ENCODE results near the gene ANKK1.

The ANKK1 gene

GRCh38 chr11:113396690-113397089 lies 9.1 kb downstream of the ANKK1 start:
- TF ChIP-seq CTCF (IDR thresholded peaks at IDR 0.05; ENCODE audit: control insufficient read depth, insufficient read depth, low read depth, low read length, missing control alignments) = no peak
- DNase-seq (ENCODE audit: low read depth) = no peak
- no peak overlapping the region for H3K4me3 ChIP-seq (ENCODE audit: control insufficient read depth, low read depth, low read length)

GRCh38 chr11:113397212-113397611 lies 9.6 kb downstream of the ANKK1 start:
- no peak overlapping the region for H3K4me3 ChIP-seq (ENCODE audit: control insufficient read depth, low read depth, low read length)
- DNase-seq (ENCODE audit: low read depth) = no peak
- no peak for TF ChIP-seq CTCF (IDR thresholded peaks at IDR 0.05; ENCODE audit: control insufficient read depth, insufficient read depth, low read depth, low read length, missing control alignments)

DNA sequence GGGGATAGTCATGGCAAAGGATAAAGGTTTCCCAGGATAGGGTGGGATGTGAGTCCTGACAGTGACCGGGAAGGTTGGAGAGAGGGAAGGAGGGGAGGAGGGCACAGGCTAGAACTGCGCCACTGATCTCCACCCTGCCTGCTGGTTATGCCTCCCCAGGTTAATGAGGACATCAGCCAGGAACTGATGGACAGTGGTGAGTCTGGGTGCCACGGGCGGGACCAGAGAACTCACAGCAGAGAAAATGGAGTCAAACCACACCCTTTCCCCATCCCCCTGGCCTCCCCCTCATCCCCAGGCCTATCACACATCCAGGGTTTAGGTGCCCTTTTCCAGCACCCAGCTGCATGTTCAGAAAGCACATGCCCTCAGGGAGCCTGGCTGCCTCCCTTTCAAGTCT lies 10.2 kb downstream of the ANKK1 start:
- DNase-seq (ENCODE audit: low read depth) = no peak
- no peak overlapping the region for H3K4me3 ChIP-seq (ENCODE audit: control insufficient read depth, low read depth, low read length)
- no peak for TF ChIP-seq CTCF (IDR thresholded peaks at IDR 0.05; ENCODE audit: control insufficient read depth, insufficient read depth, low read depth, low read length, missing control alignments)

DNA sequence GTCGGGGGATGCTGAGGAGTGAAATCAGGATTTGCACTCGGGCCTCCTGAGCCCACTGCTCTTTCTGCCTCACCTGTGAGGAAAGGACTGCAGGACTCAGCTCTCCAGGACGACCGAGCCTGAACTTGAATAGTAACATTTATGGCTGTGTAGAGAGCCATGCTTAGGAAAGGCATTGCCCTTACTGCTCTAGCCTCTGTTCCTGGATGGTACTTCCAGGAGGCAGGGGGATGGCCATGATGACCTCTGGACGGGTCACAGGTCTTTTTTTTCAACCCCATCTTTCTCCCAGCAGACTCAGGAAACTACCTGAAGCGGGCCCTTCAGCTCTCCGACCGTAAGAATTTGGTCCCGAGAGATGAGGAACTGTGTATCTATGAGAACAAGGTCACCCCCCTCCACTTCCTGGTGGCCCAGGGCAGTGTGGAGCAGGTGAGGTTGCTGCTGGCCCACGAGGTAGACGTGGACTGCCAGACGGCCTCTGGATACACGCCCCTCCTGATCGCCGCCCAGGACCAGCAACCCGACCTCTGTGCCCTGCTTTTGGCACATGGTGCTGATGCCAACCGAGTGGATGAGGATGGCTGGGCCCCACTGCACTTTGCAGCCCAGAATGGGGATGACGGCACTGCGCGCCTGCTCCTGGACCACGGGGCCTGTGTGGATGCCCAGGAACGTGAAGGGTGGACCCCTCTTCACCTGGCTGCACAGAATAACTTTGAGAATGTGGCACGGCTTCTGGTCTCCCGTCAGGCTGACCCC lies 11.3 kb downstream of the ANKK1 start:
- TF ChIP-seq CTCF (IDR thresholded peaks at IDR 0.05; ENCODE audit: control insufficient read depth, insufficient read depth, low read depth, low read length, missing control alignments) = no peak
- no peak for DNase-seq (ENCODE audit: low read depth)

DNA sequence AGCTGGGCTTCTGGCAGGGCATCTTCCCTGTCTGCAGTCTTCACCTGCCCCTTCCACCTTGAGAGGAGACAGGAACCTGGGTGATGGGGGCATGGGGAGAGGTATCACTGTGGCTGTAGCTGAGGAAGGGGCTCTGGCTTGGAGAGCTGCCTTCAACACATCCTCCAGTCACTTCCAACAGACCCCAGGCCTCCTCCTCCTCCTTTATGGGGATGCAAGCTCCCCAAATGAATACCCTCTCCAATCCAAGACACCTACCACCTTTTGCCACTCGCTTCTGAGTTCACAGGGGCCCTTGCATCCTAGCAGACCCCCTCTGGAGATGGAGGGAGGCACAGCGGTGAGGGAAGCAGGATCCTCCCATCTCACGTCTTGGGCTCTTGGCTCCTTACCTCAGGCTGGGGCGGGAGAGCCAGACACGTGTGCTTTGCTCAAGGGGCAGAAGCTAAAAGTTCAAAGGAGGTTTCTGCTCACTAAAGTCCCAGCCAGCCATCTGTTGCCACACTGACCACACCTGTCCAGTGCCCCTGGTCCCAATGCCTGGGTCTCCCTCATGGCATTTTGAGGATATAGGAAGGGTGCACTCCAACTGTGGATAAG lies 13.2 kb downstream of the ANKK1 start:
- DNase-seq (ENCODE audit: low read depth) = no peak
- no peak for TF ChIP-seq CTCF (IDR thresholded peaks at IDR 0.05; ENCODE audit: control insufficient read depth, insufficient read depth, low read depth, low read length, missing control alignments)
- H3K4me3 ChIP-seq (ENCODE audit: control insufficient read depth, low read depth, low read length) = no peak overlapping the region

More for the DNA sequence above, 11.3 kb downstream of the ANKK1 start:
- H3K4me3 ChIP-seq (ENCODE audit: control insufficient read depth, low read depth, low read length) = no peak overlapping the region

- DNase-seq (ENCODE audit: low read depth) = peak; percentile 10
- H3K4me3 ChIP-seq (ENCODE audit: control insufficient read depth, low read depth, low read length) = no peak overlapping the region
- no peak for TF ChIP-seq CTCF (IDR thresholded peaks at IDR 0.05; ENCODE audit: control insufficient read depth, insufficient read depth, low read depth, low read length, missing control alignments)
Observed at GRCh38 chr11:113401718-113402117, 14.1 kb downstream of the ANKK1 start.

Data from AG09309 (cell line).